Mesodermal cell (in vitro differentiated cells): ENCODE measurements around the gene MT3.

Source experiments
- H3K27ac ChIP-seq: 2 replicates; pipeline ENCODE4 v1.7.0; 2013; ENCODE audit warnings: mild to moderate bottlenecking, low read depth, low read length, moderate library complexity; ENCODE audit not compliant: severe bottlenecking
- H3K36me3 ChIP-seq: 2 replicates; pipeline ENCODE4 v1.7.1; 2013; ENCODE audit warnings: mild to moderate bottlenecking, low read length, moderate library complexity; ENCODE audit not compliant: control insufficient read depth, insufficient read depth
- H3K4me1 ChIP-seq: one replicate; pipeline ENCODE4 v1.7.1; 2013; ENCODE audit warnings: mild to moderate bottlenecking, low read length; ENCODE audit not compliant: insufficient read depth, control insufficient read depth, poor library complexity, severe bottlenecking
- H3K4me3 ChIP-seq: 2 replicates; pipeline ENCODE4 v1.7.0; 2013; ENCODE audit warnings: low read length, control low read depth, mild to moderate bottlenecking; ENCODE audit not compliant: insufficient read depth, poor library complexity, severe bottlenecking; ENCODE audit errors: extremely low read depth
- H3K9me3 ChIP-seq: 2 replicates; pipeline ENCODE4 v1.7.1; 2013; ENCODE audit warnings: mild to moderate bottlenecking, low read length, moderate library complexity; ENCODE audit not compliant: control insufficient read depth
- WGBS, 2 experiments: methylation state at CpG; one replicate each; pipeline ENCODE4 v1.1.5; 2013; ENCODE audit warnings: missing lambda C conversion rate in 2 of 2; ENCODE audit not compliant: insufficient coverage in 2 of 2; 5-methylcytosine and 5-hydroxymethylcytosine counted together

Gene MT3

DNA sequence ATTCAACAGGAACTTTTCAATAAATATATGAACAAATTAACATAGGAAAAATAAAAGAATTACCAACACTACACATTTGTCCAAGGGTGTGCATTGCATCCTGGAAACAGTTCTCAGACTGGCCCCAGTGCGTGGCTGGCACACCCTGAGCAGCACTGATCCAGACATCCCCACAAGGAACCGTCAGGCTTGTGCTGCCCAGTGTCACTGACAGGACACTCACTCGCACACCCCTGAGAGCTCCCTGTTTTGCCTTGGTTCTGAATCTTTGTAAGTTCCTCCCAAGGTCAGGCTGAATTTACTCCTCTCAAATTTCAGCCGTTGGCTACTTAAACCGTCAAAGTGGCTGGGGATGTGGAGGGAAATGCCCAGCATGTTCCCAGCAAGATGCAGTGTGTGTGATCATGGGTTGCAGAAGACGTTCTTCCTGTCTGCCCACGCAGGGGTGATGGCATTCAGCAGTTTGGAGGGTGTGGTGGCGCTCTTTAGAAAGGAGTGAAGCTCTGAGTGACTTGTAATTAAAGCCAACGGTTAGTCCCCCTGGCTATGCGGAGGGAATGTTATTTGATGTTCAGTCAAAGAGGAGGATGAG lies 20.8 kb downstream of the MT3 start:
- Histone ChIP-seq H3K9me3 (no peaks in the 10 kb centered on the region), H3K27ac (peak overlapping the region; percentile 57), H3K4me1 (peaks cover 39% of the 10 kb centered on the region), H3K4me3 (peak overlapping the region; percentile 42), H3K36me3 (no peaks in the 10 kb centered on the region)
- WGBS, 2 experiments = 11 to 34% methylated on average over 8 to 9 of the region's 10 CpGs

DNA sequence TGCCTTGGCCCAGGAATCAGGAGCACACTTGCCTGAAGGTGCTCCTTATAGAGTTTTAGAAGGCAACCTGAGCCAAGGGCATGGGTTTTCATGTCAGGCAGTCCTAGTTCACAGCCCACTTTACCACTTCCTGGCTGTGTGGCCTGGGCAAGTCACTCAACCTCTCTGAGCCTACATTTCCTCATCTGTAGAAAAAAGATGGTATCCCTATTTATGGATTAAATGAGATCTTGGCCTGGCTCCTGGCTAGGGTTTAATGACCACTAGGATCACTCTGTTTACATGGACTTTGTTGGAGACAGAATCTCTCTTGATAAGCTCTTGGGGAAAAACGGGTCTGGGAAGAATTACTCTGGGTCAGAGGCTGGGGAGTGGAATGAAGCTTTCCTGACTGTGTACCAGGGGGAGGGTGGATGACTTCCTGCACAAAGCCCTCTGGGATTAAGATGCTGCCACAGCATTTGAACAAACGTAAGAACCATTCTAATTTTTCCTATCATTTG lies 21.3 kb downstream of the MT3 start:
- Histone ChIP-seq H3K4me1 (peaks cover 39% of the 10 kb centered on the region), H3K27ac (no peak overlapping the region), H3K9me3 (no peaks in the 10 kb centered on the region), H3K4me3 (no peak overlapping the region), H3K36me3 (no peaks in the 10 kb centered on the region)
- 87 to 91% methylated on average over 2 of the region's 2 CpGs for WGBS, 2 experiments

DNA sequence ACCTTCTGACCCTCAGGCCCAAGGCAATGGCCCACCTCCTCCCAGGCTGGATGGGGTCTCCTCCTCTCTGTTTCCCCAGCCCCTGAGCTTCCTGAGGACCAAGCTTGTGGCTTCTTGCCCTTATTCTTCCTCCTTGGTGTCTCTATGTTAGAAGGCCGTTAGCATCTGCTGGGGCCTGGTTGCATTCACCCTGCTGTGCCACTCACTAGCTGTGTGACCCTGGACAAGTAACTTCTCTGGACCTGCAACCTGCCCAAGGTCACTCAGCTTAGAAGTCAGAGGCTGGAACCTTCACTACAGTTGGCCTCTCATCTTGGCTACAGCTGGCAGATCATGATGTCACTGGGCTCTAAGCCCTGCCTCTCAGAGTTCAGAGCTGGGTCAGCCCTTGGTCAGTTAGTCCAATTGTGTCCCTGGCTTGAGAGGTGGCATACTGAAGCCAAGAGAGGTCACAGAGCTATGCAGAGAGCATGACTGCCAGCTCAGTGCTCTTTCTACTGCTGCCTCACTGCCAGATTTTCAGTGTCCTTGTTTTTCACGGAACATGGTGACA lies 22.0 kb downstream of the MT3 start:
- Histone ChIP-seq H3K36me3 (no peaks in the 10 kb centered on the region), H3K27ac (no peak overlapping the region), H3K9me3 (no peaks in the 10 kb centered on the region), H3K4me1 (peaks cover 36% of the 10 kb centered on the region), H3K4me3 (no peak overlapping the region)
- WGBS, 2 experiments = 93 to 100% methylated on average over 1 to 2 of the region's 2 CpGs

GRCh38 chr16:56613706-56614105 lies 24.4 kb downstream of the MT3 start:
- peaks cover 23% of the 10 kb centered on the region for H3K4me1 ChIP-seq
- H3K4me3 ChIP-seq = no peak overlapping the region
- H3K27ac ChIP-seq = no peak overlapping the region
- H3K9me3 ChIP-seq = no peaks in the 10 kb centered on the region
- H3K36me3 ChIP-seq = no peaks in the 10 kb centered on the region

DNA sequence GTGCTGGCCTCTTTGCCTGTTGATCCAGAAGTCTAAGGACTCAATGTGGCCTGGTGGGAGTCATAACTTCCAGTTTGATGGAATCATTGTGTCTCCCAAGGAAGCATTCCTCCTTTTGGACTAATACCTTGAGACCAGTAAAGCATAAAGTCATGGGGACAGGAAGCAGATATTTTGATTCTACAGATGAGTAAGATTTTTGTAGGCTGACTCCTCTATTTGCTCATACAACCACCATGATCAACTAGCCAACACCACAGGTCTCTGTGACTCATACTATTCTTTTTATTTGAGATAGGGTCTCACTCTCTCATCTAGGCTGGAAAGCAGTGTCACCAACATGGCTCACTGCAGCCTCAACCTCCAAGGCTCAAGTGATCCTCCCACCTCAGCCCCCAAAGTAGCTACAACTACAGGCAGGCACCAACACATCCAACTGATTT lies 25.2 kb downstream of the MT3 start:
- Histone ChIP-seq H3K4me1 (peaks cover 16% of the 10 kb centered on the region), H3K36me3 (no peaks in the 10 kb centered on the region), H3K27ac (no peak overlapping the region), H3K9me3 (no peaks in the 10 kb centered on the region), H3K4me3 (no peak overlapping the region)

- Histone ChIP-seq H3K4me3 (no peak overlapping the region), H3K27ac (no peak overlapping the region), H3K9me3 (no peaks in the 10 kb centered on the region), H3K4me1 (peaks cover 11% of the 10 kb centered on the region), H3K36me3 (no peaks in the 10 kb centered on the region)
- 100% methylated on average over 1 of the region's 3 CpGs for WGBS, 2 experiments
Measured at GRCh38 chr16:56615353-56615752, 26.0 kb downstream of the MT3 start.

GRCh38 chr16:56616608-56617211 lies 27.4 kb downstream of the MT3 start:
- H3K4me1 ChIP-seq = peaks cover 6% of the 10 kb centered on the region
- H3K27ac ChIP-seq = no peak overlapping the region
- peak overlapping the region; percentile 22 for H3K4me3 ChIP-seq
- no peaks in the 10 kb centered on the region for H3K9me3 ChIP-seq
- H3K36me3 ChIP-seq = no peaks in the 10 kb centered on the region
- 39 to 43% methylated on average over 17 to 18 of the region's 23 CpGs for WGBS, 2 experiments

DNA sequence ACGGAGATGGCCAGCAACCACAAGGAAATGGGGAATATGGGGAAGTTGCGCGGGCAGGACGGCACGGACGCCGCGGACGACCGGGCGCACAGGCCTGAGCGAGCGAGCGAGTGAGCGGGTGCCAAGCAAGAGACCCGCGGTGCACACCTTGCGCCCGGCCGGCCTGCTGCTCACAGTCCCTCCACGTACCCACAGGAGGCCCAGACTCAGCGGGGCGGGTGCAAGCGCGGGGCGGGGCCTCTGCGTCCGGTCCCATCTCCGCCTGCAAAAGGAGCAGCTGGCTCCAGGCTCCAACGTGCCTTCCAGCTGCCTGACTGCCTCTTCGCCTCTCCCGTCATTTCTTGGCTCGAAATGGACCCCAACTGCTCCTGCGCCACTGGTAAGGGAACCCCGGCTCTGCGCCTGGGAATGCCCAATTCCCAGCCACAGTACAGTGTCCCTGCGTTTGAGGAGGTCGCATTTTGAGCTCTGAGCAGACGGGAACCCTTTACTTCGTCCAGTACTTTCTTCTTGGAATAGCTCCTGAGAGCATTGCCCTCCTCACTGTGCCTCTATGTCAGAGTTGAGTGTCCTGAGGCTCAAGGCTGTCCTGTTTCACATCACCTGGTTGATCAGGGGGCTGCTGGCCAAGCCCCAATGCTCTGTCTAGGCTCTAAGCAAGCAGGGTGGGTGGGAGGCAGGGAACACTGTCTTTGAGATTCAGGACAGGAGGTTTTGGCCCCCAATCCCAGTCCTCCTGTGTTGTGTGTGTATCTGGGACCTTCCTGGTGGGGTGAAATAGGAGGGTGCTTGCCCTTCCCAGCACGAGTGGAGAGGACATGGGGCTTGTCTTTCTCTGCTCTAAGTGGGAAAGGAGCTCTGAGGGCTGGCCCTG lies 28.1 kb downstream of the MT3 start:
- Histone ChIP-seq H3K9me3 (no peaks in the 10 kb centered on the region), H3K36me3 (no peaks in the 10 kb centered on the region), H3K27ac (no peak overlapping the region), H3K4me1 (peaks cover 6% of the 10 kb centered on the region), H3K4me3 (peak overlapping the region; percentile 22)
- 11 to 13% methylated on average over 22 to 25 of the region's 41 CpGs for WGBS, 2 experiments

DNA sequence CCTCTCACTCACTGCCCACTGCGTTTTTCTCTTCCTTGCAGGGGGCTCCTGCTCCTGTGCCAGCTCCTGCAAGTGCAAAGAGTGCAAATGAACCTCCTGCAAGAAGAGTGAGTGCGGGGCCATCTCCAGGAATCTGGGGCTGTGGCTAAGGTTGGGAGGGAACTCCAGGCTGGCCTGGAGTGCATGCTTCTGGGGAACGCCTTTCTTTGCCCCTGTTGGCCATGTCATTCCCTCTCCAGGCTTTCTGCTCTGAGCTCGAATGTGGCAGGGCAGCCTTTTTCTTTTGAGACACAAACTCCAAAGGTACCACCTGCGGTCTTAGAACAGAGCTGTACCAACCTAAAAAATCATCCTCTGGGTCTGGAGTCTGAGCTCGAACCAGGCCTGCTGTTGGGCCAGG lies 28.8 kb downstream of the MT3 start:
- WGBS, 2 experiments = 41 to 50% methylated on average over 5 to 6 of the region's 6 CpGs
- Histone ChIP-seq H3K4me1 (peaks cover 6% of the 10 kb centered on the region), H3K4me3 (no peak overlapping the region), H3K27ac (no peak overlapping the region), H3K9me3 (no peaks in the 10 kb centered on the region), H3K36me3 (no peaks in the 10 kb centered on the region)

DNA sequence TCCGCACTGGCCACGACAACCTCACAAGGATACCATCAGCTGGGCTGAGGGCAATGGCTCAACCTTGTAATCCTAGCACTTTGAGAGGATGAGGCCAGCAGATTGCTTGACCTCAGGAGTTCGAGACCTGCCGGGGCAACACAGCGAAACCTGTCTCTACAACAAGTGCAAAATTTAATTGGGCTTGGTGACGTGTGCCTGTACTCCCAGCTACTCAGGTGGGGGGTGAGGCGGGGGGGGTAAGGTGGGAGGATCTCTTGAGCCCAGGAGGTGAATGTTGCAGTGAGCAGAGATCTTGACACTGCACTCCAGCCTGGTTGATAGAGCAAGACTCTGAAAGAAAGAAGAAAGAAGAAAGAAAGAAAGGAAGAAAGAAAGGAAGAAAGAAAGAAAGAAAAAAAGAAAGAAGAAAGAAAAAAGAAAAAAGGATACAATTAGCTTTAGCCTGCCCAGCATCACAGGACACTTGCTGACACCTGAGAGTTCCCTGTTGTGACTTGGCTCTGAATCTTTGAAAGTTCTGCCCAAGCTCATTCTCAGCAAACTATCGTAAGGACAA lies 31.1 kb downstream of the MT3 start:
- H3K4me1 ChIP-seq = peaks cover 6% of the 10 kb centered on the region

More for the DNA sequence above, 31.1 kb downstream of the MT3 start:
- H3K36me3 ChIP-seq = no peaks in the 10 kb centered on the region
- 67 to 84% methylated on average over 4 to 6 of the region's 8 CpGs for WGBS, 2 experiments
- no peak overlapping the region for H3K4me3 ChIP-seq
- no peak overlapping the region for H3K27ac ChIP-seq
- H3K9me3 ChIP-seq = no peaks in the 10 kb centered on the region
